CD4-positive, alpha-beta T cell treated with Interleukin-10 for 1 hour (primary cell): Measurements from ENCODE around the gene SLC26A11.
"Not testable (repeated sequence)": the region's sequence is repeated elsewhere in the genome, so short reads cannot be mapped to it uniquely, and the experiment has no call there.

Experiments
- DNase-seq: peaks from one replicate; pipeline ENCODE4 v3.0.0-alpha.2; 2020

The SLC26A11 gene

DNA sequence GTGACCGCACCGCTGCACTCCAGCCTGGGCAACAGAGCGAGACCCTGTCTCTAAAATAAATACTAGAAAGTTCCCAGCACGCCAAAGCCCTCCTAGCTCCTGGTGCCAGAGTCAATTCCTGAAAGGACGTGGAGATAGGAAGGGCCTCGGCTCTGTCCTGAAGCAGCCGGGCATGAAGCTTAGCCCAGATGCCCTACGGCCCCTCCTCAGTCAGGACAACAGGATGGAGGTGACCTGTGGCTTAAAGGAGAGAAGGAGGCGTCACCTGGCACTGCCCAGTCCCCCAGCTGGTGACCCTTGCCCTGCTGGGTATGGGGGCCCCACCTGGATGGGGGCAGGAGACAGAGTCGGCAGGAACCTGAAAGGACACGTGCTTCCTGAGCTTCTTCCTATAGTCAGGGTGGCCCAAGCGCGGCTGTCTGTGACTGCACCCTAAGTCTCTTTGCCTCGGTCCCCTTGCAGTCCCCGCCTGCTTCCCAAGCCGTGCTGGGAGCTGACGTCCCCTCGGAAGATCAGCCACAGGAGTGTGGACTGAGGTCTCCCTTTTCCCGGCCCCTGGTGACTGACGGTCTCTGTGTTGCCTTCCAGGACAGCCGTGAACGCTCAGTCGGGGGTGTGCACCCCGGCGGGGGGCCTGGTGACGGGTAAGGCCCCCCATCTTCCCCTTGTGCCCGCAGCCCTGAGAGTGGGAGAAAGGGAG lies 25.5 kb downstream of the SLC26A11 start:
- no peak for DNase-seq

DNA sequence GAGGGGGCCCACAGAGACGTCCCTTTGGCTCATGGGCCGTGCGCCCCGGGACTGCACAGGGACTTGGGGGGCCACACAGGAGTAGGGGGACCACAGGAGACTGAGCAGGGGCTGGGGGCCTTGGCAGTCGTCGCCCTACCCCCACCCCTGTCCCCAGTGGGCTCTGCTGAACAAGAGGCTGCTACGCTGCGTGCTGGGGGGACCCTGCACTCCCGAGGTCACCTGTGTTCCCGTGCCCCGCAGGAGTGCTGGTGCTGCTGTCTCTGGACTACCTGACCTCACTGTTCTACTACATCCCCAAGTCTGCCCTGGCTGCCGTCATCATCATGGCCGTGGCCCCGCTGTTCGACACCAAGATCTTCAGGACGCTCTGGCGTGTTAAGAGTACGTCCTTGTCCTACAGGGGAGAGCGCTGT lies 26.0 kb downstream of the SLC26A11 start:
- DNase-seq, result no peak

DNA sequence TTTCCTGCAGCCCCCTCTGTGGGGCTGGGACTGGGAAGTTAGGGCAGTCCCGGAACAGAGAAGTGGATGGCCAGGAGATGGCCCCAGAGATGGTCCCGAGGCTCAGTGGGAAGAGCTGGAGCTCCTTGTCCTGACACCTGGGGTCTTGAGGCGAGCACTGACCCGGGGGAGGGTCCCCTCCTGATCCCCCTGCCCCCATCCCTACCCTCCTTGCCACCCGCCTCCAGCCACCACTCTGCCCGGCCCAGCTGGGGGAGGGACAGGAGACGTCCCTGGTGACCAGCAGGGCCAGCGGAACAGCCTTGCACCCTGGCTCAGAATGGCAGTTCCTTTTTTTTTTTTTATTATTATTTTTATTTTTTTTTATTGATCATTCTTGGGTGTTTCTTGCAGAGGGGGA lies 26.5 kb downstream of the SLC26A11 start:
- no peak for DNase-seq

DNA sequence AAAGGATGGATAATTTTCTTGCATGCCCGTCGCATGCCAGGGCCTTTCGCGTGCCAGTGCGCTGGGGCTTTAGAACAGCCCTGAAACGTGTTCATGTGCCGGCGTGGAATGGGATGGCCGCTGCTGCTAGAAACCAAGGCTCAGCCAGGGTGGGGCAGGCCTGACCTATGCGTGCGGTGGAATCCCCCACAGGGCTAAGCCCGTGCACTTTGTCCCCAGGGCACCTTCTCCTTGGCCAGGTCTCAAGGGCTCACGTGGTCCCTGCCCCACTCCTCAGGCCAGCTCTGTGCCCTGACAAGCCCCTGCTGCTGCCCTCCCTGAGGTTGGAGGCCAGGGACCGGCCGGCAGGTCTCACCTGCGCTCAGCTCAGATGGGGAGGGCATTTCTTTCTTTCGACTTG lies 27.3 kb downstream of the SLC26A11 start:
- no peak for DNase-seq

DNA sequence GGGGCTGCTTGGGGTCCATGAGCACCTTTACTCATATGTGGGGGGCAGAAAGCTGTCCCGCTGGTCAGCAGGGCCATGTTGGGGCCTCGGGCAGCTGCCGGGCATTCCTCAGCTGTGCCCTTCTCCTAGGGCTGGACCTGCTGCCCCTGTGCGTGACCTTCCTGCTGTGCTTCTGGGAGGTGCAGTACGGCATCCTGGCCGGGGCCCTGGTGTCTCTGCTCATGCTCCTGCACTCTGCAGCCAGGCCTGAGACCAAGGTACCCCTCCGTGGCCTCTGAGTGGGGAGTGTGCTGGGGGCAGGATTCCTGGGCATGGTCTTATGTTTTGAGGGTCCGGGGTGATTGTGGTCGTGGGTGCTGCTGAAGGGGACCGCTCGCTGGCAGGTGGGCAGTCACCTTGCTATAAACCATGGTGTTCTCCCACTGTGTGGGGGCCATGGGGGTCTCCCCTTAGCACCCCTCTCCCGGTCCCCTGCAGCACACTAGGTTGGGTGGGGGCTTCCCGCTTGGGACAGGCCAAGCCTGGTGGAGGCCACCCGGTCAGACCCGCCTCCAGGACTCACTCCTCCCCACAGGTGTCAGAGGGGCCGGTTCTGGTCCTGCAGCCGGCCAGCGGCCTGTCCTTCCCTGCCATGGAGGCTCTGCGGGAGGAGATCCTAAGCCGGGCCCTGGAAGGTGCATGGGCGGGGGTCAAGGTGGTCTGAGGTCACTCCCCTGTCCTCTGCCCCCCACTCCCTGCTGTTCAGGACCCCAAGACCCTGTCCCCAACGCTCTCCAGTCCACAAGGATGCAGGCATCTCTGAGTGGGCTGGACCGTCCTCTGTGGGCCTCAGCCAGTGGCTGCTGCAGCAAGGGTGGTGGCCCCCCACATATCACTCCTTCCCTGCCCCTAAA lies 28.0 kb downstream of the SLC26A11 start:
- no peak for DNase-seq

DNA sequence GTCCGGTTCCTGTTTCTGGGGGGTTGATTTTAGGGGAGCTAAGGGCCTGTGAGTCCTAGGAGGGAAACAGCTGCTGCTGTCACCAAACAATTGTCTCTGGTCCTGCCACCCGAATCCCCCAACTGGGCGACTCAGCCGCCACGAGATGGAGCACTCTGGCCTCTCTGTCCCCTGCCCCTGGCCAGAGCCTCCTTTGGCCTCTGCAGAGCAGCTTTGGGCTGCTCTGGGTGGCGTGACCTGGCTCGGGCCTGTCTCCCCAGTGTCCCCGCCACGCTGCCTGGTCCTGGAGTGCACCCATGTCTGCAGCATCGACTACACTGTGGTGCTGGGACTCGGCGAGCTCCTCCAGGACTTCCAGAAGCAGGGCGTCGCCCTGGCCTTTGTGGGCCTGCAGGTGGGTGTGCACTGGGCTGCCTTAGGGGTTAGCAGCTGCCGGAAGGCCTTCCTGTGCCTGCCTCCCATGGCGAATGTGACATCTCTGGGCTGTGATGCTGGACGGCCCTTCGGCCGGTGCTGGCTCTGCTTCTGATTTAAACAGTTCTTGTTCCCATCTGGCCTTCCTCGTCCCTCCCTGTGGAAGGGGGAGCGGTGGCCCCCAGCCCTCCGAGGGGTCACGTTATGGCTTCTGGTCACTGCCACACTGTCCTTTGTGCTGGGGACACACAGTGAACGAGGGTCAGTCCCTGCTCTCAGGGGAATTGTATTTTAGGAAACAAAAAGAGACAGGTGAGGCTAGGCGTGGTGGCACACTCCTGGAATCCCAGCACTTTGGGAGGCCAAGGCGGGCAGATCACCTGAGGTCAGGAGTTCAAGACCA lies 28.9 kb downstream of the SLC26A11 start:
- DNase-seq, result no peak

DNA sequence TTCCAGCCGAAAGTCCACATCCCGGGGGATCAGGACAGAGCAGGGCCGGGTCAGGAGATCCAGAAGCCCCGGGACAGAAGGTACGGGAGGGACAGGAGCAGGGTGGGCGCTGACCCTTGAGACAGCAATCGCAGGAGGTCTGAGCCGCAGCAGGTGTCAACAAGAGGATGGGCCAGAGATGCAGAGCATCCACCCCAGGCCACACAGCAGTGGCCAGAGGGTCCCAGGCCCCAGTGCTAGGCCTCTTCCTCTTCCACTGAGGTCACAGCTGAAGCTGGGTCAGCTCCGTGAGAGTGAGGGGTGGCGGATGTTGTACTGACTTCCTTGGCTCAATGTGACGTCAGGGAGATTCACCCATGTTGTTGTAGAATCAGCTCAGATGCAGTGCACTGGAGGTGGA lies 31.7 kb downstream of the SLC26A11 start:
- DNase-seq, result no peak

DNA sequence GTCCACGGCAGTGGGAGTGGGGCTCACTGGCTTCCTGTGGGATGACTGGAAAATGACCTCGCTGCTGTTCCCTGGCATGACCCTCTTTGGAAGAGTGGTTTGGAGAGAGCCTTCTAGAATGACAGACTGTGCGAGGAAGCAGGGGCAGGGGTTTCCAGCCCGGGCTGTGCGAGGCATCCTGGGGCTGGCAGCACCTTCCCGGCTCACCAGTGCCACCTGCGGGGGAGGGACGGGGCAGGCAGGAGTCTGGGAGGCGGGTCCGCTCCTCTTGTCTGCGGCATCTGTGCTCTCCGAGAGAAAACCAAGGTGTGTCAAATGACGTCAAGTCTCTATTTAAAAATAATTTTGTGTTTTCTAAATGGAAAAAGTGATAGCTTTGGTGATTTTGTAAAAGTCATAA lies 32.6 kb downstream of the SLC26A11 start:
- peak; percentile 89 for DNase-seq

DNA sequence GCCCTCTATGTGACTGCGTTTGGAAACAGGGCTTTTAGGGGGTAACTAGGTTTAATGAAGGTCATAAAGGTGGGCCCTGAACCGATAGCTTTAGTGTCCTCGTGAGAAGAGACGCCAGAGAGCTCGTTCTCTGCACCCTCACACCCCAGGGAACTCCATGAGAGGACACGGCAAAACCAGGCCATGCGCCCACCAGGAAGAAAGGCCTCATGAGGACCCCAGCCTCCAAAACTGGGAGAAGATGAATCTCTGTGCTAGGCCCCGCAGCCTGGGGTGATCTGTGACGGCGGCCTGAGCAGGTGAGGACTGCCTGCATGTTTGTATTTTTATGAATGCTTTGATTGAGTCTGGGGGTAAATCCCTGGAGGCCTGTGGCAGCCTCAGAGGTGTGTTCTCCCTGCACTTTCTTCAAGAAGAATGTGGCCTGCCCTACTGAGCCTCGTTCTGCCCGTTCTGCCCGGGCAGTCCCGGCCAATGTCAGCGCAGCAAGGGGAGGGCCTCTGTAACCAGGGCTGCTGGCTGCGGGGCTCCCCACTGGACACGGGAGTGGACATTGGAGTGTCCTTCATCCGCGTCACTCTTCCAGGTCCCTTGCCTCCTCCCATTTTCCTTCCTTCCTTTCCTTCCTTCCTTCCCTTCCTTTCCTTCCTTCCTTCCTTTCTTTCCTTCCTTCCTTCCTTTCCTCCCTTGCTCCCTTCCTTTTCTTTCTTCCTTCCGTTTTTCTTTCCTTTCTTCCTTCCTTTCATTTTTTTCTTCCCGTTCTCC lies 33.6 kb downstream of the SLC26A11 start:
- DNase-seq, result no peak

DNA sequence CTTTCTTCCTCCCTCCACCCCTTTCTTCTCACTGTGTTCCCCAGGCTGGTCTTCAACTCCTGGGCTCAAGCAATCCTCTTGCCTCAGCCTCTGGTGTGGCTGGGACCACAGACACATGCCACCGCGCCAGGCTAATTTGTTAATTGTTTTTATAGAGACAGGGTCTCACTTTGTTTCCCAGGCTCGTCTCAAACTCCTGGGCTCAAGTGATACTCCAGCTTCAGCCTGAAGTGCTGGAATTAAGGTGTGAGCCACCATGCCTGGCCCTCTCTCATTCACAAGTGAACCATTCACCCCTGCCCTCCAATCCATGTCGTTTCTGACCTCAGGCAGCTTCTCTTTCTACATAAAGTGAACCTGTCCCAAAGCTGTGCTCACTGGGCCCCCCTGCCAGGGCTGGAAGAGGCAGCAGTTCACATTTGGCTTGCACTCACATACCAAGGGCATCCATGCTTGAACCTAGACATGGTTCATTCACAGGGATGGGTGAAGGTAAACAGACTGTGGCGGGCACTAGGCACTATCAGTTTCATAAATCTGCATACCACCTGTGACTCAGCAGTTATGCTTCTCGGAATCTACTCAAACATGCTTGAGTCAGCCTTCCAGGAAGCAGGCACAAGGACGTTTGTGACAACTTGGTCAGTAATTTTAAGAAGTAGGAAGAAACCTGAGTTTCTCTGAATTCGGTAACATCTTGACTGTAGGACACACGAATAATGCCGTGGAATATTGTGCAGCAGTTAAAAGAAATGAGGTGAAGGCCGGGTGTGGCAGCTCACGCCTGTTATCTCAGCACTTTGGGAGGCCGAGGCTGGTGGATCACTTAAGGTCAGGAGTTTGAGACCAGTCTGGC lies 34.4 kb downstream of the SLC26A11 start:
- DNase-seq, result peak; percentile 86

DNA sequence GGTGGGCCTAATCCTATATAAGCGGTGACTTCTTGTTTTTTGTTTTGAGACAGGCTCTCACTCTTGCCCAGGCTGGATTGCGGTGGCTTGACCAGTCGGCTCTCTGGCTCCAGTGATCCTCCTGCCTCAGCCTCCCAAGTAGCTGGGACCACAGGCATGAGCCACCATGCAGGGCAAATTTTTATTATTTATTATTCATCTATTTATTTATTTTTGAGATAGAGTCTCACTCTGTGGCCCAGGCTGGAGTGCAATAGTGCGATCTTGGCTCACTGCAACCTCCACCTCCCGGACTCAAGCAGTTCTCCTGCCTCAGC lies 35.8 kb downstream of the SLC26A11 start:
- DNase-seq, result no peak

DNA sequence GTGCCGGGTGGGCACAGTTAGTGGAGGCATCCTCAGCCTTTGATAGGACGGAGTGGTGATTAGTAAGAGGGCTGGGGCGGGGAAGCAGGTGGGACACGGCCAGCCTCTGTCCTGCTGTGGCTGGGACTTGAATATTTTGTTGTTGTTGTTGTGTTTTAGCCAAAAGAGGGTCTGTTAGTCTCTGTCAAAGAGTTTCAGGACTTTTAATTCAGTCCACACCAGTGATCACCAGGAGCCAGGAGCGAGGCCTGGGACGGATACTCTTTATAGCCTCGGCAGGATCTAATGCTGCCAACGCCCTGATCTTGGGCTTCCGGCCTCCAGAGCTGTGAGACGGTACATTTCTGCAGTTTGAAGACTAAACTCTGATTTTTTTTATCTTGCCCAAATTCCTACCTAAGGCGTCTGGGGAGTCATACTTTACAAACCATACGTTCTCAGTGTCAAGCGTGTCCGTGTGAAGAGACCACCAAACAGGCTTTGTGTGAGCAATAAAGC lies 37.5 kb downstream of the SLC26A11 start:
- no peak for DNase-seq

DNA sequence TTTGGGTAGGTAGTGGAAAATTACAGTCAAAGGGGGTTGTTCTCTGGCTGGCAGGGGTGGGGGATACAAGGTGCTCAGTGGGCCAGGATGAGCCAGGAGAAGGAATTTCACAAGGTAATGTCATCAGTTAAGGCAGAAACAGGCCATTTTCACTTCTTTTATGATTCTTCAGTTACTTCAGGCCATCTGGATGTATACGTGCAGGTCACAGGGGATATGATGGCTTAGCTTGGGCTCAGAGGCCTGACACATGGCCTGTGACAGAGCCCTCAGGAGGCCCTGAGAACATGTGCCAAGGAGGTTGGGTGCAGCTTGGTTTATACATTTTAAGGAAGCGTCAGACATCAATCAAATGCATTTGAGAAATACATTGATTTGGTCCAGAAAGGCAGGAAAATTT lies 38.1 kb downstream of the SLC26A11 start:
- DNase-seq, result not testable (repeated sequence)

DNA sequence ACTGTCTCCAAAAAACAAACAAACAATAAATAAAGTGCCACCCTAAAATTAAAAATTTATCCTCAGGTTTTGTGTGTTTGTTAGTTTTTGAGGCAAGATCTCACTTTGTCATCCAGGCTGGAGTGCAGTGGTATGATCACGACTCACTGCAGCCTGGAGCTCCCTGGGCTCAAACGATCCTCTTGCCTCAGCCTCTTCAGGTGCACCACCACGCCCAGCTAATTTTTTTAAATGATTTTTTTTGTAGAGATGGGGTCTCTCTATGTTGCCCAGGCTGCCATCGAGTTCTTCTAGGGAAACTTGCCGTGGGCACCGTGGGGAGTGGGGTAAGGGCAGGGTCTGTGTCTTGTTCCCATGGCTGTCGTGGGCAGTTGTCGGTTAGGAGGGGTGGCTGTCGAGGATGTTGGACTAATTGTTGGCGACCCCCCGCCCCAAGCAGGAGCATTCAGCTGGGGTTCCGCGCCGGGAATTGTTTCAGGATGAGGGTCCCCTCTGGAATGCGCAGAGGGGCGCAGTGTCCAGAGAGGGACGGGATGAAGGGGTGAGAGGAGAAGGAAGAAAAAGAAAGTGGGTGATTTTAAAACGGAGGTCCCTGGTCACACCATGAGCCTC lies 39.3 kb downstream of the SLC26A11 start:
- no peak for DNase-seq

DNA sequence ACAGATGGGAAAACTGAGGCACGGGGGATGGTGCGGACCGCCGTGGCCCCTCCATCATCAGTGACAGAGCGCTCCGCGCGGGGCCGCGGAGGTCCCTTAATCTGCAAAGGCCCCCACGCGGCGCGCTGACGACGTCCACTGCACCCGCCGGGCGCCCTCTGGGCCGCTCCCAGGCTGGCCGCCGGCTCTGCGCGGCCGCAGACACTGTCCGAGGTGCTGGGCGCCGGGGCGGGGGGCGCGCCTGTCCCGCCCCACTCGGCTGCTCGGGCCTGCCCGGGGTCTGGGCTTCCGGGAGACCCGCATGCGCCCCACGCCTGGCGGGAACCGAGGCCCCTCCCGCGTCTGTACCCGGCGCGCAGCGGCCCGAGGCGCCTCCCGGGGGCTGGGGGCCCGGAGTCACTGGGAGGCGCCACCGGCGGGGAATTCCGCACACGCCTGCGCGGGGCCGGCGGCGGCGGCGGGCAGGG lies 39.9 kb downstream of the SLC26A11 start:
- DNase-seq, result peak; percentile 87

DNA sequence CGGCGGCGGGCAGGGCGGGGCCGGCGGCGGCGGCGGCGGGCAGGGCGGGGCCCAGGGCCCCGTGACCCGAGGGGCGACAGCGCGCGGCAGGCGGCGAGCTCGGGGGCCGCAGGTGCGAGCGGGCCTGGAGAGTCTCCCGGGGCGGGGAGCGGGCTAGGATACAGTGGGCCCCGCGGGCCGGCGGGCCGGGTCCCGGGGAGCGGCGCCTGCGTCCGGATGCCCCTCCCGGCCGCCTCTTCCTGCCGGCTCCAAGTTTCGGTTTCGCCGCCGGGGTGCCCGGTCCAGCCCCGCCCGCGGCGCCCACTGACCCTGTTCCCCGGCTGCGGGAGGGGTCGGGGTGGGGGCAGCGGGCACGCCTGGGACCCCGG lies 40.5 kb downstream of the SLC26A11 start, which contains the start of gene RNF213:
TSS of gene RNF213 (plus strand) at position 62 of the 368 bp plus-strand sequence. CDS start 2,830 bp downstream, outside the sequence.
- peak; percentile 67 for DNase-seq

DNA sequence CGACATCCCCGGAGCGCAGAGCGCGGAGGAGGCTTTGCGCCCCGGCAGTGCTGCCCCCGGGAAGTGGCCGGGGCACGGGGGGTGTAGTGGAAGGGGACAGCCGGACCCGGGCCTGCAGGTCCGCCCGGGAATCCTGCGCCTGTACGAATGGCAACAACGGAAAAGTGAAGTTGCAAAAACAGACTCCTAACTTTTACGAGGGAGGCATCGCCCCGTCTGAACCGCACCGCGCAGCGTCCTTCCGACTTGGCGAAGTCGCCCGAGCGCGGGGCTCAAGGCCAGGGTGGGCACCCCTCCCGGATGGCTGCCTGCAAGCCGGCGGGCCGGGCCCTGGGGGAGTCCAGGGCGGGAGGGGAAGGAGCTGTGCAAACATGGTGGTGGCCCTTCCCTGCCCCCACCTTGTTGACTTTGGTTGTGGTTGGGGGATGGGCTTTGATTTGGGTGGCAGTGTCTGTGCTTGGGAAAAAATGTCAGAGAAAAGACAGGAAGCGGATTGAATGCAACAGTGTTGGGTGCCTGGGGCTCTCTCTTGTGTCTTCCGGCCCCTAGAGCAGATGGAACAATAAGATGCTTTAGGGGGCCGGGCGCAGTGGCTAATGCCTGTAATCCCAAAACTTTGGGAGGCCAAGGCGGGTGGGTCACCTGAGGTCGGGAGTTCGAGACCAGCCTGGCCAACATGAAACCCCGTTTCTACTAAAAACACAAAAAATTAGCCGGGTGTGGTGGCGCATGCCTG lies 41.1 kb downstream of the SLC26A11 start:
- DNase-seq, result peak; percentile 83

DNA sequence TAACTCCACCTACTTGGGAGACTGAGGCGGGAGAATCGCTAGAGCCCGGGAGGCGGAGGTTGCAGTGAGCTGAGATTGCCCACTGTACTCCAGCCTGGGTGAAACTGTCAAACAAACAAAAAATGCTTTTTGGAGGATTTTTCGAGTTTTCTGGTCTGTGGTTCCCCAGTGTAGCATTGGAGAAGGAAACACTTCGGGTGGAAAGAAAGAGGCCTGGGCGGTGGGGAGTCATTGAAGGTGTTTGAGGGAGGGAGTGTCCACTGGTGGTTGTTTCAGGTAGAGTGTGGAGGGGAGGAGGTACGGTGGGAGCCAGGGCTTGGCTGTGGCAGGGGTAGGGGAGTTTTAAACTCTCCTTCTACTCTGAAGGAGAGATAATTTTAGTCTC lies 41.7 kb downstream of the SLC26A11 start:
- DNase-seq, result no peak

DNA sequence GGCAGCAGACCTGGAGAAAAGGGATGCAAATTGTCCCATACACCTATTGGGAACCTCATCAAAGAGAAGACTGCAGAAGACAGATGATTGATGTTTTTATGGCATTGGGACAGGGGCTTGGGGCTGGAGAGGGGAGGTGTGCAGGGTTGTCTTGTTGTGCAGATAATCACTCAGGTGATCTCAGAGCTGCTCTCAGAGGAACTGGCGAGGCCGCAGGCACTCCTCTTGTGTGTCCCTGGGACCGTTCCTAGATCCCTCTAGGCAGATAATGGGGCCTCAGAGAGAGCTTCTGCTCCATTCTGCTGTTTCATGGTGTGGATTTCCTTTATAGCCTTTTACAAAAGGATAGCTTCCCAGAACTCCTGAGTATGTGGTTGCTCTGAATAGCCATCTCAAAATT lies 42.1 kb downstream of the SLC26A11 start:
- DNase-seq, result no peak

DNA sequence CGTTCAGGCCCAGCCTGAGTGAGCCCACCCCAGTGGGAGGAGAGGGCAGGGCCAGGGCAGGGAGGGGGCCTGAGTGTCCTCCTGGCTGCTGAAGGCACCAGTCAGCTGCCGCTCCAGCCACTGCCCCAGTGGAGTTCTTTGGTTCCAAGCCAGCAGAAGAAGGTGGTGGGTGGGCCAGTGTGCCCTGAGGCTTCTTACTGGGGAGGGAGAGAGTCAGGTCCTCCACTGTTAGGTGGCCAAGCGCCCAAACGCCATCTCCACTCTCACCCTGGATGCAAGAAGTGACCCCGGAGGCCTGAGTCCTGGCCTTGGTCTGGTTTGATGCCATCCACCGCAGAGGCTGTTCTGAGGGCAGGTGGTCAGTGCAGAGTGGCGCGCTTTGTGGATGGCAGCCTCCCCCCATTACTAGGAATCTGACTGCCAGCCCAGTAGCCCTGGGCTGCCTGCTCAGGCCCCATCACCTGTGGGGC lies 42.6 kb downstream of the SLC26A11 start:
- DNase-seq, result no peak
